HEK293T (cell line): Measurements from ENCODE around the gene CELA2A.
"Not testable (repeated sequence)": the region's sequence is repeated elsewhere in the genome, so short reads cannot be mapped to it uniquely, and the experiment has no call there.

Source experiments
- CTCF ChIA-PET: fragments of 350-600 bp; formaldehyde crosslinking; extraction: SDS; loops from one replicate; lab custom pipeline; 2021; ENCODE audit warnings: antibody characterized with exemption, inconsistent platforms; lab: Yijun Ruan, JAX
- POLR2A ChIA-PET: fragments of 350-600 bp; formaldehyde crosslinking; extraction: SDS; loops from one replicate; lab custom pipeline; 2020; ENCODE audit warnings: antibody characterized with exemption, inconsistent platforms; lab: Yijun Ruan, JAX
- DNase-seq: peaks from one replicate; pipeline ENCODE4 v3.0.0; 2012; ENCODE audit warnings: mixed read lengths; ENCODE audit errors: extremely low spot score
- ARNT ChIP-seq: fragments of 450-650 bp; IDR thresholded peaks from 2 replicates; pipeline ENCODE4 v1.6.1; 2017; ENCODE audit warnings: mild to moderate bottlenecking
- BHLHE40 ChIP-seq: fragments of 450-650 bp; IDR thresholded peaks from 2 replicates; pipeline ENCODE4 v1.6.1; 2016; ENCODE audit warnings: mild to moderate bottlenecking, moderate library complexity, borderline replicate concordance
- CTBP1 ChIP-seq: fragments of 450-650 bp; IDR thresholded peaks from 2 replicates; pipeline ENCODE4 v1.6.1; 2016; ENCODE audit warnings: borderline replicate concordance
- ELF4 ChIP-seq: fragments of 450-650 bp; IDR thresholded peaks from 2 replicates; pipeline ENCODE4 v1.6.1; 2017; ENCODE audit warnings: antibody characterized with exemption
- FOXA1 ChIP-seq: fragments of 450-650 bp; IDR thresholded peaks from 2 replicates; pipeline ENCODE4 v1.6.1; 2016; ENCODE audit warnings: mild to moderate bottlenecking
- FOXK2 ChIP-seq: fragments of 450-650 bp; IDR thresholded peaks from 2 replicates; pipeline ENCODE4 v1.6.1; 2016; ENCODE audit warnings: mild to moderate bottlenecking
- FOXM1 ChIP-seq: fragments of 450-650 bp; IDR thresholded peaks from 2 replicates; pipeline ENCODE4 v1.6.1; 2017; ENCODE audit warnings: mild to moderate bottlenecking, borderline replicate concordance
- HDGF ChIP-seq: fragments of 450-650 bp; IDR thresholded peaks from 2 replicates; pipeline ENCODE4 v1.6.1; 2017; ENCODE audit warnings: antibody characterized with exemption, borderline replicate concordance
- L3MBTL2 ChIP-seq: fragments of 450-650 bp; conservative IDR thresholded peaks from 2 replicates; pipeline ENCODE4 v1.6.1; 2016; ENCODE audit warnings: mild to moderate bottlenecking
- LEF1 ChIP-seq: fragments of 450-650 bp; IDR thresholded peaks from 2 replicates; pipeline ENCODE4 v1.6.1; 2017; ENCODE audit warnings: mild to moderate bottlenecking, borderline replicate concordance
- NFRKB ChIP-seq: fragments of 450-650 bp; IDR thresholded peaks from 2 replicates; pipeline ENCODE4 v1.6.1; 2016; ENCODE audit warnings: mild to moderate bottlenecking, moderate library complexity
- PKNOX1 ChIP-seq: fragments of 450-650 bp; IDR thresholded peaks from 2 replicates; pipeline ENCODE4 v1.6.1; 2016
- SP1 ChIP-seq: fragments of 450-650 bp; IDR thresholded peaks from 2 replicates; pipeline ENCODE4 v1.6.1; 2017
- SUZ12 ChIP-seq: fragments of 450-650 bp; IDR thresholded peaks from 2 replicates; pipeline ENCODE4 v1.6.1; 2016; ENCODE audit warnings: mild to moderate bottlenecking
- TARDBP ChIP-seq: fragments of 450-650 bp; IDR thresholded peaks from 2 replicates; pipeline ENCODE4 v1.6.1; 2016
- ZNF384 ChIP-seq: fragments of 450-650 bp; IDR thresholded peaks from 2 replicates; pipeline ENCODE4 v1.6.1; 2016

Gene CELA2A

DNA sequence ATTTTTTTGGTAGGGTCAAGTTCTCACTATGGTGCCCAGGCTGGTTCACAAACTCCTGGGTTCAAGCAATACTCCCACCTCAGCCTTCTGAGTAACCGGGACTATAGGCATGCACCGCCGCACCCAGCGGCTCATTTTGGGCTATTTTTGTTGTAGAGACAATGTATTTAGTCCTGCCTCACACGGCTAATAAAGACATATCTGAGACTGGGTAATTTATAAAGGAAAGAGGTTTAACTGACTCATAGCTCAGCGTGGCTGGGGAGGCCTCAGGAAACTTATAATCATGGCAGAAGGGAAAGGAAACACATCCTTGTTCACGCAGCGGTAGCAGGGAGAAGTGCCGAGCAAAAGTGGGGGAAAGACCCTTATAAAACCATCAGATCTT lies 4.2 kb downstream of the CELA2A start:
- POLR2A ChIA-PET: no interaction called here
- no peak for DNase-seq
- TF ChIP-seq CTBP1 (no peak), TARDBP (no peak), HDGF (no peak), ARNT (no peak), SP1 (no peak), NFRKB (no peak), ZNF384 (no peak), SUZ12 (no peak), PKNOX1 (no peak), BHLHE40 (no peak), FOXA1 (no peak), L3MBTL2 (no peak), FOXM1 (no peak), FOXK2 (no peak), LEF1 (no peak), ELF4 (no peak)
- CTCF ChIA-PET: interaction anchor here (1.5 kb wide), 1 partner anchor 137 kb away, joined by 3 read pairs; no protein-coding TSS in a partner anchor

DNA sequence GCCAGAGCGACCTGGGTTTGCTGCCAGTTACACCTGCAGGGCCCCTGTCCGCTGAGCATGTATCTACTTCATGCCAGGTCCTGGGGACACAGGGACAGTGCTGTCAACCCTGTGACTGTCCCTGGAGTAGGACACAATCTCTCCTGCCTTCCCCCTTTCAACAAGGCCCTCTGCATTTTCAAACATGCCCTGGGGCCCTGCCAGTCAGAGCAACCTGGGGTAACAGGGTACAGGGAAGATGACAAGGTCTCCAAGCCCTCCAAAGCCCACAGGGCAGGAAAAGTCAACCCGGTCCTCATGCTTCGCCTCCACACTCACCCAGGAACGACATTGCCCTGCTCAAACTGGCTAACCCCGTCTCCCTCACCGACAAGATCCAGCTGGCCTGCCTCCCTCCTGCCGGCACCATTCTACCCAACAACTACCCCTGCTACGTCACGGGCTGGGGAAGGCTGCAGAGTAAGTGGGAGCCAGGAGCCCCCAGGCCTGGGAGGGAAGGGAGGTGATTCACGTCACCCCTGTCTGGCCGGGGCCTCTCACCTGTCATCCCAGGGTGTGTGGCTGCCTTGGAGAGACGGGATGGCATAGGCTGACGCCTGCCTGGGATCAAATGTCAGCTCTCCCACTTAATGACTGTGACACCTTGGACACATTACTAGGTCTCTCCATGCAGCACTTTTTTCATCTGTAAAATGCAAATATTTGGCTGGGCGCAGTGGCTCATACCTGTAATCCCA lies 6.7 kb downstream of the CELA2A start:
- DNase-seq, POLR2A ChIA-PET, CTCF ChIA-PET: not testable (repeated sequence)

GRCh38 chr1:15463926-15464322 lies 7.4 kb downstream of the CELA2A start:
- CTCF ChIA-PET, DNase-seq, POLR2A ChIA-PET: not testable (repeated sequence)

DNA sequence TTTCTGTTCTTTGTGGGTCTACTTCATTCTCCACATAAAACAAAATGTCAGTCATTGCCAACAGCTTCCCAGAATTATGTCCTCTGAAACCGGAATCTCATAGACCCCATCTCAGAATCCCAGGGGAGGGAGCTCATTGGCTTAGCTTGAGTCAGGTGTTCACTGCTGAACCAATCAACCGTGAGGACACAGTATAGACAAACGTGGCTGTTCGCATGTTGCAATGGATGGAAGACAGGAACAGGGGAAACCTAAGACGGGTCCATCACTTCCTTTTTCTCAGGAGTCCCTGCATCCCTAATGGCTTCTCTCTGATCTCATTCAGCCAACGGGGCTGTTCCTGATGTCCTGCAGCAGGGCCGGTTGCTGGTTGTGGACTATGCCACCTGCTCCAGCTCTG lies 9.1 kb downstream of the CELA2A start:
- no peak for DNase-seq
- ChIA-PET CTCF (no interaction called here), POLR2A (no interaction called here)
- TF ChIP-seq BHLHE40 (no peak), L3MBTL2 (no peak)

- DNase-seq, CTCF ChIA-PET: not testable (repeated sequence)
These were observed 10.6 kb downstream of the CELA2A start for GRCh38 chr1:15466955-15467625.

DNA sequence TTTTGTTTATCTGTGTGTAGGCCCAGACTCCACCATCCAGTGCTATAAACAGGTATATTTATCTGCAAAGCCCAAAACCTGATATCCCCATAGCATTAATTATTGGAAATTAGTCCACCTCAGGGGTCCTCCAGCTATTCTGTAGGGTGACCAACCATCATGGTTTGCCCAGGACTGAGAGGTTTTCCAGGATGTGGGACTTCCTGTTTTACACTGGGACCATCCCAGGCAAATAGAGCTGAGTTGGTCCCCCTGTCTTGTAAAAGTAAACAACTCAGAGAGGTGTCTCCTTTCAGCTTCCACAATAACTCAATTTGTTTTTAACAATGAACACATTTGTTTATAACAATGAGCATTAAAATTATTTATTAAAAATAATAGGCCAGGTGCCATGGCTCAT lies 11.6 kb downstream of the CELA2A start:
- CTCF ChIA-PET: interaction anchor here (0.6 kb wide), 1 partner anchor 90 kb away, joined by 3 read pairs; no protein-coding TSS in a partner anchor
- TF ChIP-seq SP1: no peak
- no peak for TF ChIP-seq ARNT
- TF ChIP-seq ELF4: no peak
- no peak for TF ChIP-seq TARDBP
- no peak for TF ChIP-seq PKNOX1
- no peak for TF ChIP-seq HDGF
- no peak for TF ChIP-seq LEF1
- no peak for TF ChIP-seq SUZ12
- TF ChIP-seq CTBP1: no peak
- DNase-seq: no peak
- POLR2A ChIA-PET: no interaction called here

More at GRCh38 chr1:15466955-15467625, 10.6 kb downstream of the CELA2A start:
- POLR2A ChIA-PET: not testable (repeated sequence)

DNA sequence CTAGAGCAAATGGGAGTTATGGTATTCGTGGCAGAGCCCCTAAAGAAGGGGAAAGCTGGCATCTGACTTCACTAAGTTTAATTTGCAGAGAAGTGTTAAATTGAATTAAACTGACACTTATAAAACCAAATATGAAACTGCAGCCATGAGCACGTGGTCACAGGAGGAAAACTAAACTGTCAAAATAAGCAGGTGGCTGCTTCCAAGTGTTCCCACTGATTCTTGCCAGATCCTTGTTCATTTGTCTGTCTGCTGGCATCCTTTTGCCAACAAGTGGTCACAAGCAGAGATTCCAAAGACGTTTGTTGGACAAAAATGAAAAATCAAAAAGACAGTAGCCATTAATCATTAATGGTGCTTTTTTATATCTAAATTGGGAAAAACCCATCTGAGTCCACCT lies 12.8 kb downstream of the CELA2A start:
- TF ChIP-seq FOXA1 (no peak), BHLHE40 (no peak), LEF1 (no peak), ELF4 (no peak), SP1 (no peak), FOXK2 (no peak), HDGF (no peak), ARNT (no peak), SUZ12 (no peak), PKNOX1 (no peak), ZNF384 (no peak), CTBP1 (no peak), L3MBTL2 (no peak), TARDBP (no peak), NFRKB (no peak), FOXM1 (no peak)
- POLR2A ChIA-PET: no interaction called here
- no peak for DNase-seq
- CTCF ChIA-PET: no interaction called here

DNA sequence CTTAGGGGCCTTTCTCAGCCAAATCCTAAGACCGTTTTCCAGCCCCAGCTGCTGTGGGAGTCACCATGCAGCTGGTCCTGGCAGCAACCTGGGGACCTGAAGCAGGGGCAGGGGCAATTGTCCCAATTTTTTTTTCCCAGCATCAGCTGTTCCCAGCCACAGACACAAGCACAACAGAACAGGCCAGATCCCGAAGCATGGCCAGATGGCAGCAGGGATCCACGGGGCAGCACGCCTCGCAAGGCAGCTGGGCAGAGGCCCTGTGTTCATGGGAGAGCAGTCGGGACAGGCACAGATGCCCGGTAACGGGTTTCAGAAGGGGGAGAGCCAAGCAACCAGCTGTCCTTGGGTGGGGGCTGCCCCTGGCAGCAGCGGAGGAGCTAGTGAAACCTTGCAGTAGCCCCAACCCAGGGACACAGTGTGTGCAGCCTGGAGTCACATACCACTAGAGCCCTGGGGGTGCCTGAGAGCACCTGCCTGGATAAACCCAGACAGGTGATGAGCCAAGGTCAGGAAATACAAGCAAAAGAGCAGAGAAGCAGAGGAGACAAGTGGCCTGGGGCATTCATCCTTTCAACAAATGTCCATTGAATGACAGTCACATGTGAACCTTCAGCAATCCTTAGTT lies 13.4 kb downstream of the CELA2A start:
- POLR2A ChIA-PET, DNase-seq: not testable (repeated sequence)

DNA sequence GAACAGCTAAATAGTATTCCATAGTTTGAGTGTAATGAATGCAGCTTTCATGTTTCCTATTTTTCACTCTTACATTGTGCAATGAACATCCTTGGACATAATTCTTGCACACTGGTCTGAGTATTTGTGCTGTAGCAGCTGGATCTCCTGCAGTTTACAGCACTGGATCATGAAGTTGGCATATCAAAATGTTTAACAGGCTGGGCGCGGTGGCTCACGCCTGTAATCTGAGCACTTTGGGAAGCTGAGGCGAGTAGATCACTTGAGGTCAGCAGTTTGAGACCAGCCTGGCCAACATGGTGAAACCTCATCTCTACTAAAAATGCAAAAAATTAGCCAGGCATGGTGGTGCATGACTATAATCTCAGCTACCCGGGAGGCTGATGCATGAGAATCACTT lies 14.5 kb downstream of the CELA2A start:
- CTCF ChIA-PET, DNase-seq, POLR2A ChIA-PET: not testable (repeated sequence)

More for the DNA sequence above, 13.4 kb downstream of the CELA2A start:
- CTCF ChIA-PET: not testable (repeated sequence)

- POLR2A ChIA-PET, CTCF ChIA-PET, DNase-seq: not testable (repeated sequence)
These were observed 15.2 kb downstream of the CELA2A start for GRCh38 chr1:15471723-15472122.
